Stimulated activated naive CD4-positive, alpha-beta T cell (primary cell): Measurements from ENCODE around the gene TRAM2.

Source experiments
- DNase-seq, 6 experiments: peaks; one replicate each; lab custom pipeline; 2025; lab: John Stamatoyannopoulos, UW

TRAM2 gene

DNA sequence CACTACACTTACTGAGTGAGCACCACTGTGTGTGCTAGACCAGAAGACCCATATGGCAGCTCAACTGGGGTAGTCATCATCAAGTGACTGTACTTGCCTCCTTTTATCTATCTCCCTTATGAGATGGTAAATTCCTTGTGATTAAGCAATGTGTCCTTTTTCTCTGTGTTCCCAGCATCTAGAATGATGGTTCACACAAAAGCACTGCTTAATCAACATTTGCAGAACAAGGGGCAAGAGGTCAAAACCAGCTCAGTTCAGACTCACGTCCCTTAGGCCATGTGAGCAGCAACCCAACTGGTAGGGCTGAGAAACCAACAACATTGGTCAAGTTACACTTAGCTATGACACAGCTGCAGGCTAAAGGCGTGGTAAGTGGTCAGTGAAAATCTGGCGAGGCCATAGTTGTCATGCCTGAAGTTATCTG, 10.0 kb downstream of the TRAM2 start:
- no peak for DNase-seq

DNA sequence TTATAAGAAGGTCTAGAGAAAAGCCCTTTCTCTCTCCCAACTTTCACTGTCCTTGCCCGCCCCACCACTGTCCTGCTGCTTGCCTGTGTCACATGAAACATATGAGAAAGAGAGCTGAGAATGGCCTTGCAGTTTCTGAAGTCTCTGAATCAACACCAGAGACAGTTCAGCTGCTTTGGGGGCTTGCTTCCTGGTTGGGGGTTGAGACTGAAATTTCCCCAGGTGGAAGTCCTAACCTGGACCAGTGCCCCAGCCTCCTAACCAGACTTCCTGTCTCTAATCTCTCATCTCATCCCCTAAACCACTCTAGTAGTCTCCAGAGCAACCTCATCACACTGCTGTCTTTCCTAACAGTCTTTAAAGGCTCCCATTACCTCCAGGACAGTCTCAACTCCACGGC, 10.7 kb downstream of the TRAM2 start:
- DNase-seq = no peak

DNA sequence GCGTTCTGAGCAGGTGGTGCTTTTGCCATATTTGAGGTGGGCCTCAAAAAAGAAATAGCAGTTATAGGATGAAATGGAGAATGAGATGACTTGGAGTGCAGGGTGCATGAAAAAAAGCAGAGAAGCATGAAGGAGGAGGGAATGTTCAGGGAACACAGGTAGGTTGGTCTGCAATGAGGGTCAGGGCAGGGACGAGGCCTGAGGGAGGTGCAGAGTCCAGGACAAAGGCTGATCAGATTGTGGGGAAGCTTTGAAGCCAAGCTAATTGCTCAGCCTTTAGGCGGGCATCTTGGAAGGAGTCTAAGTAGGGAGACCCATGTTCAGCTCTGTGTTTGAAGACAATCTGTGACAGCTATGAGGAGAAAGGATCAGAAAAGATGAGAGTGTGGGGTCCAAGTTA, 12.0 kb downstream of the TRAM2 start:
- DNase-seq = no peak

DNA sequence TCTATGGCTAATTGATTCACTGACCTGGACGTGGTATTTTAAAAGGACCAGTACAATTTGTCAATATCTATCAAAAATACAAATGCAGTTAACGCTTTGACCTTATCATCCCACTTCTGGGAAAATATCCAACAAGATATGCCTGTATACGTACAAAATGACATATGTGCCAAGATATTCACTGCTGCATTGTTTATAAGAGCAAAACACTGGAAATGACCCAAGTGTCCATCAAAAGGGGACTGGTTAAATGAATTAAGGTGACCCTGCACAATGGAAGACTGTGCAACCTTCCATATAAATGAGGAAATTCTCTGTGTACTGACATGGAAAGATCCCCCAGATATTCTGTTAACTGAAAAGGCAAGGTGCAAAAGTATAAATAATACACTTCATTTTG, 13.9 kb downstream of the TRAM2 start:
- DNase-seq = no peak

DNA sequence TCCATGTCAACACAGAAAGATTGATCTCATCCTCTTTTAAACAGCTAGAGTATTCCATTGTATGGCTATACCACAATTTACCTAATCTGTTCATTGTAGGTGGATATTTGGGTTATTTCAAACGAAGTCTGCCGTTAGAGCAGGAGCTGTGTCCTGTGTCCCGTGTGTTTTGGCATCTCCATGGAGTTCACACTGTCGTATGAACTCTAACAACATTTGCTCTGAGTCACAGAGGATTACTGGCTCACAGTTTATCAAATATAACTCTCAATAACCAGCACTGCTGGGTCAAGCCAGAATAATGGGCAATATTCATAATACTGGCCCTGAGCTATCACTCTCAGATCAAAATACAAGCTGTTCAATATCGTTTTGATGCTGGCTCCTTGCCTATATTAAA, 16.4 kb downstream of the TRAM2 start:
- DNase-seq = no peak

DNA sequence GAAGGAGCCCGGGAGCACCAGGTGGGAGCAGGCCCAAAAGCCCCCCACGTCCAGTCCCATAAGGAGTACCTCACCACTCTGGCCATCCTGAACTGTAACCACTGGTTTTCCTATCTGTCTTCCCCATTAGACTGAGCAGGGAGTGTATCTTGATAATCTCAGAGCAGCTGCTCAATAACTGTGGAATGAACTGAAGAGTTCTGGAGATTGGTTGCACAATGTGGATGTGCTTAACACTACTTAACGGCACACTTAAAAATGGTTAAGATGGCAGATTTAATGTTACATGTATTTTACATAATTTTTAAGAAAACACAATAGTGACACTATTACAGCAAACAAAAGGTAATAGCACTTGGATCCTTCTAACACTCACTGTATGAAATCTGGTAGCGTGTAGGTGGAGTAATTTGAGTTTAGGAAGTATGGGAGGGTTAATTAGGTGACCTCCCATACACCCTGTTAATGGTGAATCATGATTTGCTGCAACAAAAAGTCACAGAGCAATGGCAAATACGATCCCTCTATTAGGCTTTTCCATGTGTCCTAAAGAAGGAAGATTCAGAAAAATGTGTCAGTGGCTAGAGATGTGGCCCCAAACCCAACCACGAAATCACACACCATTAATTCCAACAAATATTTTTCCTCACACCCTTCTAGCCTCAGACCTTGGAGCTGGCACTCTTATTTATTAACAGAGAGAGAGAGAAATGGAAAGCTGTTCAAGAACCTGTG, 18.4 kb downstream of the TRAM2 start:
- DNase-seq = no peak

DNA sequence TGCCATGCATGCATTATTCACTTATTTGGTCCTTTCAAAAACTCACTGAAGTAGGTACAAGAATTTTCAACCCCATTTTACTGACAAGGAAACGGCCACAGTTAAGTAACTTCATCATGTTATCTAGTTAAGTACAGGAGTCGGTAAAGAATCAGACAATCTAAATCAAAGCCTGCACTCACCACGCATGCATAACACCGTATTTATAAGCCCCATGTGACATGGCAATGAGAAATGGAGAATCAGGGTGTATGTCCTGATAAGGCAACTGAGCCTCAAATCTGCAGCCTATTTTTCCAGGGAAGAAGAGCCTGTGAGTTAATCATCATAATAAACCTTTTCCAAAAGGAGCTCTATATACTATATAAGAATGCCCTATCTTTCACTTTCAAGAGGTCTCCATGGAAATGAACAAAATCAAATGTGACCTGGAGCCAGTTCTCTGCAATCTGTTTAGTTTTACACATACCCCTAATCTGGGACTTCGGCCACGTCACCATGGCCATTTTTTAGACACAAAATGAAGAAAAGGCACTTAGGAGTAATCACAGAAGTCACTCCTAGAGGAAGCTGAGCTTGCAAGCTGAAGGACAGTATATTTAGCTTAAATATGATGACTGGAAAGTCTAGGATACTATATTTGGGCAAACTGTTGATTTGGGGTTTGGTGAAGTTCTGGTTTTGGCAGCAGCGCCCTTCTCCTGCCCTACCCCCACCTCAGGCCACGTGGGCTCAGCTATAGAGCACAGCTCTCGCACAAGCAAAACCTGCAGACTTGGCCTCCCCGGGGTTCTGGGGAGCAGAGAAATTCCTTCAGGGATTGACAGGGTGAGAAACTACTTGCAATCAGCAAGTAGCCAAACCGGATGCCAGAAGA, 19.2 kb downstream of the TRAM2 start:
- no peak for DNase-seq

DNA sequence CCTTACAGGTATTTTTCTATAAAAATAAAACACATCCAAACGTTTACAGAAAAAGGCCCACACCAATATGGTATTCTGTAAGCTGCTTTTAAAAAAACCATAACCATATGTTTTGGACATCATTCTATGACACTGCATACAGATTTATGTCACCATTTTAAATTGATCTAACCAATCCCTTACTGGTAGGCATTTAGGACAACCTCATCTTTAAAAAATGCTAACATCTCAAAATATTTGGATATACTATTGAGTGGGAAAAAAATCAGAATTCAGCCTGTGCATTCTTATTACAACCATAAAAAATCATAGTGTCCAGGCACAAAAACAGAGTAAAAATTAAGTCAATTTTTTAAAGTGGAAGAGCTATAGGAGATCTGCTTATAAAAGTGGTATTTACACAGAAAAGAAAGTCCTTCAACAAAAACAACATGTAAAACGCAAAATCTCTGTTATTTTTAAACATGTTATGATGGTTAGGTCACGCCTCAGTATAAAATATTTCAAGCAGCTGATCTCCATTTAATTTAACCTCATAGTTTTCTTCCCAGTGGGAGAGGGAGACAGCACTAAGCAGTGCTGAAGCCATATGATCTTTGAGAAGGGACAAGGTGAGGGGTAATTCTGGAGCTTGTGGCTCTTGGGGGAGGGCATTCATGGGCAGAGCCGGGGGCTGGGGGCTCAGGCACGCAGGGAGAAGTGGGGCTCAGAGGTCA, 21.2 kb downstream of the TRAM2 start:
- no peak for DNase-seq

DNA sequence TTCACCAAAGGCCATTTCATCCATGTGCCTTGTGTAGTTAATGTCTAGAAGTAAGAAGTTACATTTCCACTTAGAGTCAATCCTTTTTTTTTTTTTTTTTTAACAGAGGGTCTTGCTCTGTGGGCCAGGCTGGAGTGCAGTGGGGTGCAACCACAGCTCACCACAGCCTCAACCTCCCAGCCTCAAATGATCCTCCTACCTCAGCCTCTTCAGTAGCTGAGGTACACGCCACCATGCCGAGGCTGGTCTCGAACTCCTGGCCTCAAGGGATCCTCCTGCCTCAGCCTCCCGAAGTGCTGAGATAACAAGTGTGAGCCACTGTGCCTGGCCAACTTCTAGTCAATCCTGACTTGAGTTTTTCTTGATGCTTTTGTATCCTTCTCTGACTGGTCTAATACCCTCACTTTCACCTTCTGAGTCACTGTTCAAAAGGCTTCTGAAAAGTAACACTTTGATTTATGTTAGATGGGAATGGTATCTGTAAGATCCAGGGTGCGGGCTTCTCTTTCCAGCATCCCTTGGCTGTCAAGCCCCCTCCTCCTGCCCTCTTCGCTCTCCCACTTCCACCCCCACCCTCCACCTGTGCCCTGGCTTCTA, 22.1 kb downstream of the TRAM2 start:
- DNase-seq = no peak

DNA sequence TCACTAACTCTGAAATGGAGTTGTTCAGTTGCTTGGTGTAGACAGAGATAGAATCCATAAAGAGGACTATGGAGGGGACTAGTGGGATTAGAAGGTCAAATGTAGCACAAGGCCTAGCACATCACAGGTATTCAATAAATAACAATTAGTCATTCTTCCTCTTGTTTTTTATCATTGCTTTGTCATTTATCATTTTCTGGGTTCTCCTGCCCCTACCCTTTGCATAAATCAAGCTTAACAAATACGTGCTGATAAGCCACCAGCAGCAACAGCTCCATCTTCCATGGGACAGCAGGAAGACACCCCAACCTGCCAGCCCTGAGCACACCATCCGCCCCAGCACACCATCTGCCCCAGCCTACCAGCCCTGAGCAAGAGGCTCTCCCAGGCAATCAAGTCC, 23.1 kb downstream of the TRAM2 start:
- DNase-seq = no peak

DNA sequence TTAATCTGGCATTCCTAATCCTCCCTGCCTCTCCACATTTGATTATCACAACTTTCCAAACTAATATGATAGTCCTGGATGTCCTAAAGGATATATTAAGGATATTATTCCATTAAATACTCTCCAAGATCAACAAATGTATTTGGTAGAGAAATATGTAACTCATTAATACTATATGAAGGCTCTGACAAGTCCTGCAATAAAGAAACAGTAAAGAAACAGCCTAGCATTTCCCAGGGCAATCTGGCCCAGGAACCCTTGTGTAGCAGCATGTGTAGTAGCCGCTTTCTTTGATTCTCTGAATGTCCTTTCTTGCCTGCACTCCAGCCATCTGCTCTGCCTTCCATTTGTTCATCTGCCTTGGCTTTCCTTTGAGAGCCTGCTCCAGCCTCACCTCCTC, 23.7 kb downstream of the TRAM2 start:
- DNase-seq = no peak

DNA sequence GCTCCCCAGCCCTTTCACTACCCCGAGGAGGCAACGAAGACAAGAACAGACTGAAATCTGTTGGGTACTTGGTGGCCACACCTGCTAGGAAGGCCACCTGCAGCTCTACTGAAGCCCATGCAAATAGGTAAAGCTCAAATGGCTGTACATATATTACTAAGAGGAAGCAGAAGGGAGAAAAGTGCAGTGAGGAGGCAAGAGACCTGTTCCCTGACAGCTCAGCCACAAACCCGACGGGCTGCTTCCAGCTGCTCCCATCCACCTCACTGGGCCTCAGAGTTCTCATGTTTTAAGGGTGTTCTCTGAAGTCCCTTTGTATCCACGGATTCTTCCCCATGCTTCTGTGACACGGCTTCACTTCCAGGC, 24.6 kb downstream of the TRAM2 start:
- no peak for DNase-seq

DNA sequence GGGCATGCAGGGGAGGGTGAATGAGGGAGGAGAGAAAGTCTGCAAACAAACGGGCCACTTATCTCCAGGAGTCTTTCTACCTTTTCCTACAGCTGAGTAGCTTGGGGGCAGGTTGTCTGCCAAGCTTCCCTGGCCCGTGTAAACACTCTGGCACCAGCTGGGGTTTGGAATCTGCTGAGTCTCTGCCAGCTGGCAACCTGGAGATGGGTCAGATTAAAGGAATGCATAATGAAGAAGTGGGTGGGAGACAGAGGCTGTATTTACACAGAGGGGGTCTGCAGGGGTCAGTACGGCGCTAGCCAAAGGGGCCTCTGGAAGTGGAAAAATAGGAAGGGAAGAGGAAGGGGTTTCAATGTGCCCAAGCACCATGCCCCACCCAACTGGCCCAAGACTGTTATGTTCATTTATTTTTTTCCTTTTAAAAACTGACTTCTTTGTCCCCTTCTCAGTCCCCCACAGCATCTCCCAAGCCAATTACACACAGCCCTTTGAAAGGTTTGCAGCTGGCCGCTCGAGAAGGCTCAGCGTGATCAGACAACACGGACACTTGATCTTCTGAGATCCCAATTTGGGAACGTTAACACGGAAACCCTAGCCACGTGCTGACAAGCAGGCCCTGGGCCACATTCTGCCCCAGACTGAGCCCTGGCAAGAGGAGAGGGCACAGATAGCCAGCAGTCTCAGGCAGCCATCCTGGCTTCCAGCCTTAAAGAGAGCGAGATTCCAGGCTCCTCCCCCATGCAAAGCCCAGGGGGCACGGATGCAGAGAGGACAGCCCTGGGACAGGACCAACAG, 25.2 kb downstream of the TRAM2 start:
- no peak for DNase-seq

DNA sequence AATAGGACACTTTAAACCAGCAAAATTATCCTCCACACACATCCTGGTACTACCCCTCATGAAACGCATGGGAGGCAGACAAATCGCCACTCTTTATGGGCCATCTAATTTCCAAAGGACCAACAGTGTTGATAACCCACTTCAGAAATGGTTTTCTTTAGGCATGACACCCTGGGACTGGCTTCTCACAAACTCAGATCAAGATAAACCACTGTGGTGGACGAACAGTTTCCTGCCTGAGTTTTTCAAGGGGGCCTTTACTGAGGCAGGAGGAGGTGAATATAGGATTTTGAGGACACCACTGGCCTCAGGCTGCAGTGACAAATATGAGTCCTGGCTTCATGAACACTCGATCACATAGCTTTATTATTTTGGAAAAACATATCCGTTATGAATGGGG, 26.0 kb downstream of the TRAM2 start:
- no peak for DNase-seq

DNA sequence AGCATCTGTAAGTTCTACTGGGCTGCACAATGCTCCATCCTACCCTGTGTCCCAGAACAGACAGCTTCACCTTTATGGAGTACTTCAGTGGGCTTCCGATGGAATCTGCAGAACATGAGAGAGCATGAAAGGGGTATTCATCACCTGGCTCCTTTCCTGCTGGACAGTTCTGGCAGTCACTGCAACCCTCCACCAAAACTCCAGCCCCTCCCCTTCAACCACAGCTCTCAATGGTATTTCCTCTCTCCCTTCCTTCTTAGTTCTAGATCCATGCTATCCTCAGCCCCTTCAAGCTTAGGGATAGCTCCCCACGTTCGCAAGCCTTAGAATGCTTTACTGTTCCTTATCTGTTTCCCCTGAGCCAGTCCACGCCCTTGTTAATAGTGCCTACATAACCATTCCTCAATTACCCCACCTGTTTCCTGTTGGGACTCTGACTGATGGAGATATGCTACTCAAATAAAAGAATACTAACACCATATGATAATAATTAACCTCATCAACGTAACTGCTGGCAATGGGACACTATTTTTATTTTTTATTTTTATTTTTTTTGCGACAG, 26.8 kb downstream of the TRAM2 start:
- no peak for DNase-seq

DNA sequence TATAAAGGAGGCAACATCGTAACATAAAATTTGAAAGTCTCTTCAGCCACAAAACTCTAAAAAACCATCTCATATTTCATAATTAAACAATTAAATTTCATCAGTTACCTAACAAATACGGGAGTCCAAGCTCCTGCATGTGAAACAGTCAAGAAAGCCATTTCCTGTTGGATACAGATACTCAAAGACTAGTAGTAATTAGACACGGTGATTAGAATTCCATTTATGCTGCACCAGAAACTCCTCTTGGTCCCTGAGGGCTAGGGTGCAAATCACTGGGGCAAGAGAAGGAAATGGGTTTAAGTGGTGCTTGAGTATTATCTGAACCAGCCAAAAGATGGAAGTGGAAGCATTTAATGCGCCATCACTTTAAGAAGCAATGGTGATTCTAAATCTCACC, 27.4 kb downstream of the TRAM2 start:
- no peak for DNase-seq

DNA sequence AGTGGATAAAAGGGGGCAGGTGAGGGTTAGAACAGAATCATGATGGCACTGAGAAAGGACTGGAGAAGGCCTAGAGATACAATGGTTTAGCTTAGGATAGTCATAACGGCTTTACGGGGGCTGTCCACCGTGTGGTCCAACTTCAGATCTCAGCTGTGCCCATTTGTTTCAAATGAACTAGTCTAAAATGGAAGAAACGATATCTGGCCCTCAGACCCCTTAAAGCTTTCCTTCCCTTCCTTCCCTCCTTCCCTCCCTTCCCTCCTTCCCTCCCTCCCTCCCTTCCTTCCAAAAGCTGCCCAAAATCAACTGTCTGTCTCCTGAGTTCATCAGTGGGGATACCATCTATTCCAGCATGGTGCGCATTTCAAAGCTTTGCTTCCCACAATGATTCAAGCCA, 27.9 kb downstream of the TRAM2 start:
- DNase-seq = no peak

DNA sequence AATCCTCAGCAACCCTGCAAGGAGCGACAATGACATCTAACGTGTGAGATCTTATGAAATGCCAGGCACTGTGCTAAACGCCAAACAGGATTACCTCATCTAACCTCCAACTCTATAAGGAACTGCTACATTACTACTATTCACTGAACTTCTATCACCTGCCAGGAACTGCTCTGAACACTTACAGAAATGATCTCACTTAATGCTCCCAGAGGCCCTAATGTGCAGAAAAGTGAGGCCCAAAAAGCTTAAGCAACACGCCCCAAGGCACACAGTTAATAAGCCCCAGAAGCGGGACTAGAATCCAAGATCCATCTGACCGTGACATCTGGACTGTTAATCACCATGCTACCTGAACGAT, 28.5 kb downstream of the TRAM2 start:
- no peak for DNase-seq

DNA sequence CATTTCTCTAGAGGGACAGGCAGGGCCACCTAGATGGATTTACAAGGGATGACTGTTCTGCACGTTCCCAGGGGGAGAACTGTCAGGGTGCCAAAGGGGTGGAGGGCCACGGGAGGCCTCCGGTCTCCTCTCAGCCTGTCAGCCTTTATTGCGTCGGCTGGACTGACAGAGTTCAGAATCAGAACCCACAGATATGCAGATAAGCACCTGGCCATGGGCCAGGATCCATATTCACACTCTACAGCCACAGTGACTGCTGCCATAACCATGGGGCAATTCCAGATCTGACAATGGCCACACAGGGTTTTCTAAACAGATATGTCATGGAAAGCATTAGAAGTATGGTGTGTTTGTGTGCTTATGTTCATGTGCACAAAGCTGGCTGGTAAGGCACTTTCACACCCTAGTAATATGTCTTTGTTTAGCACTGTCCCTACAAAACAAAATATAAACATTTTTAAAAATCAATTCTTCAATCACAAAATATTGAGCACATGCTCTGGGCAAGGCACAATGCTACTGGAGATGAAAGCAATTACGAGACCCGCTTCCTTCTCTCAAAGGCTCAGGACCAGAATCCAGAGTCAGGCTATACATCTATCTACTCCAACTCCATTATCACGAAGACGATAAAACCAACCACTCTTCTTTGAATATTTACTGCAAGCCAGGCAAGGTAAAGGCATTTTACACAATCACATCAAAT, 29.1 kb downstream of the TRAM2 start:
- DNase-seq = no peak

DNA sequence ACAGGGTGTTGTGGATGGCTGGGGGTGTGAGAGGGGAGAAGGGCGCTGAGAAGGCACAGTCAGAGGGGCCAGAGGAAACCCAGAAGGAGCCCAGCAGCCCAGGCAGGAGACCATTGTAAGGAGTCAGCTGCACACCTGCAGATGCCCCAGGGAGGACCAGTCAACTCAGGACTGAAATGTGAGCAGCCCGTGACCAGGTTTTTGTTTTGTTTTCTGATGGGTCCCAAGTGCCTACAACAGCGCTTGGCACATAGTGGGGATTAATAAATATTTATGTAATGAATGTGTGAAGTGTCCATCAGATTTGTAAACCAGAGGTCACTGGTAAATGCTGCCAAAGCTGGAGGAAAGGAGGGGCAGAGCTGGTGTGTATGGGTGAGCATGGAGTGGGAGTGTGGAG, 30.2 kb downstream of the TRAM2 start:
- DNase-seq = no peak

DNA sequence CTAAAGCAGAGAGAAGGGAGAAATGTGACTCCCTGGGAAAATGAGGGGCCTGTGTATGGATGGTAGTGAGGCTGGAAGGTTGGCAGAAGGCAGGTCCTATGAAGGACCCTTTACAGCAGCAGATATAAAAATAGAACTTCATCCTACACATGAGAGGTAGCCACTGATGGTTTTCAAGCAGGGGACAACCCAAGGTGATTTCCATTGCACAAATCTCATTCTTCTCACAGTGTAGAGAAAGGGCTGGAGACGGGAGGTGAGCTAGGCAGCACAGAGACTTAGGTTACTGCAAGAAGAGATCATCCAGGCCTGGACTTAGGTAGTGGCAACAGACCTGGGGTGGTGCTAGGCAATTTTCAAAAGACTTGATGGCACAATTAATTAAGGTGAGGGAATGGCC, 30.7 kb downstream of the TRAM2 start:
- no peak for DNase-seq
